ENCODE data around the gene CEP135.

- no peak for TF ChIP-seq CTCF (conservative IDR thresholded peaks at IDR 0.05; ENCODE audit: low read depth, low read length)
- no peak for TF ChIP-seq EZH2 (IDR thresholded peaks at IDR 0.05; ENCODE audit: low read length, unreplicated experiment)
Observed at GRCh38 chr4:55977811-55978210, 29.1 kb downstream of the CEP135 start.

Data from PC-3 (cell line).